HCT116 (cell line): ENCODE data around the gene SEL1L3. TPM values are rescaled to one million over a fixed set of nuclear protein-coding genes. Genes with fewer than 3 reads are reported as not detected.

ENCODE experiments used
- ATAC-seq: fragments of 200-7000 bp; cut with Tn5 transposase; 2 replicates; pipeline ENCODE4 v1.9.1; 2020; ENCODE audit warnings: mild to moderate bottlenecking, moderate library complexity
- BruUV-seq: library from RNA; stranded (reverse); fragments of 400-500 nt; replicated peaks from 2 replicates; lab custom pipeline; 2021; lab: Mats Ljungman, UMichigan
- CTCF ChIA-PET: fragments of 300-600 bp; sonication (Branson Sonifier 250); formaldehyde crosslinking; loops from one replicate; lab custom pipeline; 2021; ENCODE audit warnings: antibody characterized with exemption; lab: Charles Lee
- POLR2A ChIA-PET: fragments of 300-600, 350-600 bp; sonication (Branson Sonifier 250); formaldehyde crosslinking; loops from one replicate; lab custom pipeline; 2021; ENCODE audit warnings: antibody characterized with exemption; lab: Charles Lee
- RAD21 ChIA-PET, 2 experiments: fragments of 300-600 bp; sonication (Branson Sonifier 250); formaldehyde crosslinking; loops; one replicate each; lab custom pipeline; 2023; ENCODE audit warnings: low total read pairs in 2 of 2; ENCODE audit not compliant: uncharacterized antibody in 2 of 2, unreplicated experiment in 2 of 2, low non-redundant PET in 1 of 2; lab: Charles Lee
- DNase-seq: peaks from one replicate; pipeline ENCODE4 v3.0.0-alpha.2; 2010; ENCODE audit warnings: low read depth, low spot score
- H2AFZ ChIP-seq: fragments of 200-600 bp; shearing (Covaris generic), sonication (generic); 2 replicates; pipeline ENCODE4 v1.6.1; 2017; ENCODE audit warnings: low read depth, mixed run types, mixed read lengths, antibody characterized with exemption, low read length; ENCODE audit not compliant: poor library complexity, severe bottlenecking
- H3K27ac ChIP-seq: 2 replicates; pipeline ENCODE4 v1.5.1; 2012; ENCODE audit warnings: low read depth, low read length
- H3K27me3 ChIP-seq: fragments of 200-600 bp; sonication (generic); 2 replicates; pipeline ENCODE4 v1.6.1; 2016; ENCODE audit warnings: mixed run types, low read length, mixed read lengths; ENCODE audit not compliant: insufficient read depth
- H3K36me3 ChIP-seq, 2 experiments: fragments of 200-500 bp in 1 of 2; fragments of 200-600 bp in 1 of 2; sonication (Bioruptor generic) in 1 of 2; sonication (generic) in 1 of 2; 2 replicates each; pipeline versions ENCODE4 v1.5.1 to v1.6.1; 2014 to 2016; ENCODE audit warnings: low read length in 2 of 2, inconsistent platforms in 1 of 2, mixed read lengths in 1 of 2, mixed run types in 1 of 2; ENCODE audit not compliant: insufficient read depth in 2 of 2, control insufficient read depth in 1 of 2
- H3K4me1 ChIP-seq, 2 experiments: fragments of 200-600 bp in 1 of 2; sonication (generic) in 1 of 2; 2 replicates each; pipeline versions ENCODE4 v1.5.1 to v1.6.1; 2012 to 2017; ENCODE audit warnings: low read length in 2 of 2, inconsistent platforms in 1 of 2, mild to moderate bottlenecking in 1 of 2, mixed read lengths in 1 of 2, mixed run types in 1 of 2, moderate library complexity in 1 of 2; ENCODE audit not compliant: insufficient read depth in 2 of 2, control insufficient read depth in 1 of 2
- H3K4me2 ChIP-seq: fragments of 200-600 bp; sonication (generic); 2 replicates; pipeline ENCODE4 v1.6.1; 2017; ENCODE audit warnings: mixed run types, low read length, mixed read lengths
- H3K4me3 ChIP-seq, 2 experiments: fragments of 200-600 bp in 1 of 2; sonication (generic) in 1 of 2; replicated peaks in 1 of 2; 2 replicates each; pipeline ENCODE4 v1.5.1; 2011 to 2016; ENCODE audit warnings: low read length in 2 of 2, control low read depth in 1 of 2, low read depth in 1 of 2, mild to moderate bottlenecking in 1 of 2, mixed read lengths in 1 of 2, mixed run types in 1 of 2
- H3K79me2 ChIP-seq: fragments of 200-600 bp; sonication (generic); 2 replicates; pipeline ENCODE4 v1.6.1; 2017; ENCODE audit warnings: mild to moderate bottlenecking, mixed run types, low read length, moderate library complexity, mixed read lengths; ENCODE audit not compliant: insufficient read depth
- H3K9ac ChIP-seq: fragments of 200-600 bp; sonication (generic); 2 replicates; pipeline ENCODE4 v1.6.1; 2016; ENCODE audit warnings: low read length, mixed read lengths
- H3K9me2 ChIP-seq: fragments of 200-600 bp; sonication (generic), shearing (Covaris generic); 2 replicates; pipeline ENCODE4 v1.6.1; 2017; ENCODE audit warnings: mixed run types, mild to moderate bottlenecking, moderate library complexity; ENCODE audit not compliant: insufficient read depth
- H3K9me3 ChIP-seq, 2 experiments: fragments of 200-500 bp in 1 of 2; fragments of 200-600 bp in 1 of 2; sonication (Bioruptor generic) in 1 of 2; sonication (generic) in 1 of 2; 2 replicates each; pipeline ENCODE4 v1.6.1; 2014 to 2017; ENCODE audit warnings: low read length in 2 of 2, mixed read lengths in 2 of 2, inconsistent platforms in 1 of 2, low read depth in 1 of 2, mild to moderate bottlenecking in 1 of 2, mixed run types in 1 of 2, moderate library complexity in 1 of 2; ENCODE audit not compliant: control insufficient read depth in 1 of 2, insufficient read depth in 1 of 2
- H4K20me1 ChIP-seq: fragments of 200-600 bp; sonication (generic), shearing (Covaris generic); 2 replicates; pipeline ENCODE4 v1.6.1; 2017; ENCODE audit warnings: mixed run types, mild to moderate bottlenecking, moderate library complexity; ENCODE audit not compliant: insufficient read depth
- CBX3 ChIP-seq: IDR thresholded peaks from 2 replicates; pipeline ENCODE4 v1.6.1; 2012; ENCODE audit warnings: low read depth
- CEBPB ChIP-seq: IDR thresholded peaks from 2 replicates; pipeline ENCODE4 v1.6.1; 2012; ENCODE audit warnings: low read depth
- CTCF ChIP-seq, 3 experiments: fragments of 200-600 bp in 1 of 3; sonication (generic) in 1 of 3; IDR thresholded peaks in 2 of 3; conservative IDR thresholded peaks in 1 of 3; 2 replicates each; pipeline ENCODE4 v1.5.1; 2012 to 2017; ENCODE audit warnings: low read depth in 2 of 3, low read length in 2 of 3, antibody characterized with exemption in 1 of 3, borderline replicate concordance in 1 of 3, control low read depth in 1 of 3, mild to moderate bottlenecking in 1 of 3, mixed read lengths in 1 of 3, mixed run types in 1 of 3, moderate library complexity in 1 of 3; ENCODE audit not compliant: insufficient read depth in 1 of 3
- FOSL1 ChIP-seq: IDR thresholded peaks from 2 replicates; pipeline ENCODE4 v1.6.1; 2012; ENCODE audit warnings: low read depth
- MAX ChIP-seq: IDR thresholded peaks from 2 replicates; pipeline ENCODE4 v1.6.1; 2012
- POLR2A ChIP-seq: IDR thresholded peaks from 2 replicates; pipeline ENCODE4 v1.7.0; 2011; ENCODE audit warnings: borderline replicate concordance; ENCODE audit not compliant: insufficient read depth, insufficient read length; ENCODE audit errors: extremely low read depth
- POLR2AphosphoS5 ChIP-seq: IDR thresholded peaks from 2 replicates; pipeline ENCODE4 v1.6.1; 2011; ENCODE audit warnings: mild to moderate bottlenecking, low read depth, low read length, moderate library complexity
- TCF7L2 ChIP-seq: IDR thresholded peaks from 2 replicates; pipeline ENCODE4 v1.7.0; 2011; ENCODE audit warnings: borderline replicate concordance, inconsistent platforms; ENCODE audit not compliant: insufficient read depth, insufficient read length; ENCODE audit errors: extremely low read depth
- YY1 ChIP-seq: IDR thresholded peaks from 2 replicates; pipeline ENCODE4 v1.6.1; 2011; ENCODE audit warnings: low read length, low read depth, moderate library complexity, mild to moderate bottlenecking; ENCODE audit not compliant: insufficient replicate concordance; ENCODE audit errors: extremely low read depth
- ZBTB33 ChIP-seq: IDR thresholded peaks from 2 replicates; pipeline ENCODE4 v1.6.1; 2011; ENCODE audit warnings: mild to moderate bottlenecking, low read length, moderate library complexity; ENCODE audit not compliant: insufficient replicate concordance; ENCODE audit errors: extremely low read depth
- intact Hi-C: fragments of 100-400 bp; cut with micrococcal nuclease; formaldehyde crosslinking; loops from 2 replicates; pipeline ENCODE4 v1.10.0; 2022
- total RNA-seq: library from RNA; stranded (reverse); gene quantifications from one replicate; pipeline ENCODE4 v1.2.1, GENCODE V29; 2021; ENCODE audit not compliant: unreplicated experiment

Gene SEL1L3
- total RNA-seq, 1 experiment from 2014 or later, result 45.0 TPM

DNA sequence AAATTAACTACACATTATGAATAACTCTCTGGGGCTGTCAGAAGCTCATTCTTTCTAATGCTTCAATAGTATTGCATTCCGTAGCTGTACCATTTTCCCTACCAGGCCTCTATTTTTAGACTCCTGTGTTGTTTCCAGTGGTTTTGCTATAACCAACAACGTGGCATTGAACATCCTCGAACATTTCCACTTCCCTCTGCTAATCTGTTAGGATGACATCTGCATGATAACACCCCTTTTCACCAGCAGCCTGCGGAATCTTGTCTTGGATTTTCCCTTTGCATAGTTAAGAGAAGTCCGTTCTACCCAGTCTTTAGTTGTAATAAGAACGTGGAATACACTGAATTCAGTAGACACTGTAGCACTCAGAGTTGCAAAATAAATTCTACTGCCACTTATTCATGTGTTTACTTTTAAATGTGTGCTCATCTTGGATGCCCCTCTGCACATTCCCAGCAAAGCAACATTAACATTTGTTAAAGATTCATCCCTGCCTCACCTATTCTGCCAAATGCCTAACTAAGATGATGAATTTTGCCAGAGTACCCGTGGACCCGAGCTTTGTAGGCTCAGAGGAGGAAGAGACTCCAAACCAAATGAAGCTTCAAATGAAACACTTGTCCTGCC is 55.6 kb downstream of the SEL1L3 start:
- Histone ChIP-seq H2AFZ (no peak overlapping the region), H3K4me3 (no peak overlapping the region), H3K4me2 (no peak overlapping the region), H3K9me2 (no peaks in the 10 kb centered on the region), H3K9ac (no peak overlapping the region), H3K36me3 (peaks cover 0 to 5% of the 10 kb centered on the region in 2 experiments; a peak in 1 of 4 replicates), H3K4me1 (no peaks in the 10 kb centered on the region), H3K27ac (no peak overlapping the region), H3K27me3 (no peaks in the 10 kb centered on the region), H4K20me1 (no peaks in the 10 kb centered on the region)
- ChIA-PET POLR2A (no interaction called here), RAD21 (no interaction called here), CTCF (interaction anchor here (1.2 kb wide), 1 partner anchor 276 kb away, joined by 3 read pairs; no protein-coding TSS in a partner anchor)
- DNase-seq (no peak), ATAC-seq (no peak)
- no TSS peak for BruUV-seq
- intact Hi-C loops, result no loop called here
- no peak for TF ChIP-seq ZBTB33
- TF ChIP-seq POLR2A, result no peak
- TF ChIP-seq POLR2AphosphoS5, result no peak
- TF ChIP-seq TCF7L2, result no peak
- no peak for TF ChIP-seq CTCF (IDR thresholded peaks at IDR 0.05 in 2 of 3, conservative IDR thresholded peaks at IDR 0.05 in 1 of 3; ENCODE audit: borderline replicate concordance in 1 of 3, insufficient read depth in 1 of 3, low read depth in 2 of 3, low read length in 2 of 3)
- no peak for TF ChIP-seq FOSL1
- no peak for TF ChIP-seq CBX3
- no peak for TF ChIP-seq YY1
- TF ChIP-seq MAX, result no peak
- TF ChIP-seq CEBPB, result no peak
- TF ChIP-seq, all 23 proteins: peak for 0
- Histone ChIP-seq H3K9me3 (no peaks in the 10 kb centered on the region), H3K79me2 (no peaks in the 10 kb centered on the region)
